ENCODE measurements around the gene FKBP5. TPM values are rescaled to one million over a fixed set of nuclear protein-coding genes. Genes with fewer than 3 reads are reported as not detected.
A peak's percentile ranks its signal among the peaks of the same experiment; 100 is the strongest.
"Not testable (repeated sequence)": the region's sequence is repeated elsewhere in the genome, so short reads cannot be mapped to it uniquely, and the experiment has no call there.

The FKBP5 gene
- 9.4 TPM for polyA plus RNA-seq
- long read RNA-seq, donor 1 = 0 reads
- long read RNA-seq, donor 2, partial matches to known transcripts = 0 of 4 reads
- long read RNA-seq, donor 2, other reads (novel, unspliced or antisense) = 0 of 4 reads
- long read RNA-seq, donor 3, partial matches to known transcripts = 0 of 2 reads
- long read RNA-seq, donor 3, other reads (novel, unspliced or antisense) = 0 of 2 reads
- long read RNA-seq, donor 4 = 0 reads
- long read RNA-seq, donor 5, partial matches to known transcripts = 0 of 4 reads
- long read RNA-seq, donor 5, other reads (novel, unspliced or antisense) = 0 of 4 reads
- long read RNA-seq, donor 6, partial matches to known transcripts = 0 of 1 reads
- long read RNA-seq, donor 6, other reads (novel, unspliced or antisense) = 0 of 1 reads
- long read RNA-seq, donor 7, partial matches to known transcripts = 0 of 1 reads
- long read RNA-seq, donor 7, other reads (novel, unspliced or antisense) = 0 of 1 reads
- long read RNA-seq, donor 8, partial matches to known transcripts = 0 of 1 reads
- long read RNA-seq, donor 8, other reads (novel, unspliced or antisense) = 0 of 1 reads
- long read RNA-seq, donor 9, partial matches to known transcripts = 0 of 1 reads
- long read RNA-seq, donor 9, other reads (novel, unspliced or antisense) = 0 of 1 reads
- long read RNA-seq, donor 10, partial matches to known transcripts = 0 of 2 reads
- long read RNA-seq, donor 10, other reads (novel, unspliced or antisense) = 0 of 2 reads
- long read RNA-seq, donor 11, partial matches to known transcripts = 0 of 1 reads
- long read RNA-seq, donor 11, other reads (novel, unspliced or antisense) = 0 of 1 reads

- H3K9me3 ChIP-seq (ENCODE audit: control insufficient read depth, low read depth, low read length) = no peaks in the 10 kb centered on the region
- H3K27me3 ChIP-seq (ENCODE audit: control insufficient read depth, insufficient read depth, low read length) = no peaks in the 10 kb centered on the region
- H3K4me1 ChIP-seq (ENCODE audit: control insufficient read depth, insufficient read depth, low read length) = no peaks in the 10 kb centered on the region
- H3K4me3 ChIP-seq (ENCODE audit: low read length) = peak within 1 kb of the TSS; percentile 42
- no peaks in the 10 kb centered on the region for H3K36me3 ChIP-seq (ENCODE audit: control insufficient read depth, insufficient read depth, low read length)
- peak within 1 kb of the TSS; percentile 0 for H3K27ac ChIP-seq (ENCODE audit: low read length)
- peak; percentile 70 to 89 for DNase-seq
- WGBS (ENCODE audit: insufficient coverage, low lambda C conversion rate) = no CpG with 5 or more reads among the region's 80 CpGs
Measured at GRCh38 chr6:35688605-35689322, at the start of gene FKBP5. Gene FKBP5 (minus strand): TSS chr6:35688915. CDS start chr6:35642824, 46,091 bp downstream.

GRCh38 chr6:35737413-35738211, 48.9 kb upstream of the FKBP5 start:
- Histone ChIP-seq H3K27ac (ENCODE audit: low read length) (no peak overlapping the region), H3K36me3 (ENCODE audit: control insufficient read depth, insufficient read depth, low read length) (no peaks in the 10 kb centered on the region), H3K9me3 (ENCODE audit: control insufficient read depth, low read depth, low read length) (no peaks in the 10 kb centered on the region), H3K4me3 (ENCODE audit: low read length) (no peak overlapping the region), H3K27me3 (ENCODE audit: control insufficient read depth, insufficient read depth, low read length) (no peaks in the 10 kb centered on the region), H3K4me1 (ENCODE audit: control insufficient read depth, insufficient read depth, low read length) (peaks cover 21% of the 10 kb centered on the region)
- WGBS (ENCODE audit: insufficient coverage, low lambda C conversion rate) = no CpG with 5 or more reads among the region's 16 CpGs
- DNase-seq = peak; percentile 57 to 70

GRCh38 chr6:35736982-35737412, 48.3 kb upstream of the FKBP5 start, which contains the start of gene ARMC12:
Gene ARMC12 (plus strand): TSS chr6:35737032. CDS start chr6:35737109, 77 bp downstream.
- Histone ChIP-seq H3K9me3 (ENCODE audit: control insufficient read depth, low read depth, low read length) (no peaks in the 10 kb centered on the region), H3K27ac (ENCODE audit: low read length) (no peak within 1 kb of the TSS), H3K4me3 (ENCODE audit: low read length) (no peak within 1 kb of the TSS), H3K4me1 (ENCODE audit: control insufficient read depth, insufficient read depth, low read length) (peaks cover 27% of the 10 kb centered on the region), H3K36me3 (ENCODE audit: control insufficient read depth, insufficient read depth, low read length) (no peaks in the 10 kb centered on the region), H3K27me3 (ENCODE audit: control insufficient read depth, insufficient read depth, low read length) (no peaks in the 10 kb centered on the region)
- no peak for DNase-seq
- no CpG with 5 or more reads among the region's 10 CpGs for WGBS (ENCODE audit: insufficient coverage, low lambda C conversion rate)

- no peak overlapping the region for H3K4me3 ChIP-seq (ENCODE audit: low read length)
- no peak overlapping the region for H3K27ac ChIP-seq (ENCODE audit: low read length)
- peaks cover 27% of the 10 kb centered on the region for H3K4me1 ChIP-seq (ENCODE audit: control insufficient read depth, insufficient read depth, low read length)
- no peaks in the 10 kb centered on the region for H3K27me3 ChIP-seq (ENCODE audit: control insufficient read depth, insufficient read depth, low read length)
- no peaks in the 10 kb centered on the region for H3K36me3 ChIP-seq (ENCODE audit: control insufficient read depth, insufficient read depth, low read length)
- no peaks in the 10 kb centered on the region for H3K9me3 ChIP-seq (ENCODE audit: control insufficient read depth, low read depth, low read length)
- peak in 1 of 2 donors; percentile 59 for DNase-seq
- no CpG with 5 or more reads among the region's 8 CpGs for WGBS (ENCODE audit: insufficient coverage, low lambda C conversion rate)
Measured at GRCh38 chr6:35736253-35736894, 47.7 kb upstream of the FKBP5 start.

GRCh38 chr6:35735452-35735851, 46.7 kb upstream of the FKBP5 start:
- no CpG with 5 or more reads among the region's 3 CpGs for WGBS (ENCODE audit: insufficient coverage, low lambda C conversion rate)
- Histone ChIP-seq H3K36me3 (ENCODE audit: control insufficient read depth, insufficient read depth, low read length) (no peaks in the 10 kb centered on the region), H3K9me3 (ENCODE audit: control insufficient read depth, low read depth, low read length) (no peaks in the 10 kb centered on the region), H3K27me3 (ENCODE audit: control insufficient read depth, insufficient read depth, low read length) (no peaks in the 10 kb centered on the region), H3K4me3 (ENCODE audit: low read length) (no peak overlapping the region), H3K27ac (ENCODE audit: low read length) (no peak overlapping the region), H3K4me1 (ENCODE audit: control insufficient read depth, insufficient read depth, low read length) (peaks cover 28% of the 10 kb centered on the region)
- DNase-seq = no peak

GRCh38 chr6:35734319-35734718, 45.6 kb upstream of the FKBP5 start:
- H3K27me3 ChIP-seq (ENCODE audit: control insufficient read depth, insufficient read depth, low read length); H3K36me3 ChIP-seq (ENCODE audit: control insufficient read depth, insufficient read depth, low read length); H3K4me3 ChIP-seq (ENCODE audit: low read length); DNase-seq; H3K27ac ChIP-seq (ENCODE audit: low read length); H3K9me3 ChIP-seq (ENCODE audit: control insufficient read depth, low read depth, low read length): not testable (repeated sequence)
- 100% methylated on average over 1 of the region's 12 CpGs for WGBS (ENCODE audit: insufficient coverage, low lambda C conversion rate)
- H3K4me1 ChIP-seq (ENCODE audit: control insufficient read depth, insufficient read depth, low read length) = peaks cover 24% of the 10 kb centered on the region

- H3K4me1 ChIP-seq (ENCODE audit: control insufficient read depth, insufficient read depth, low read length) = peaks cover 30% of the 10 kb centered on the region
- WGBS (ENCODE audit: insufficient coverage, low lambda C conversion rate) = 90% methylated on average over 2 of the region's 8 CpGs
- DNase-seq = no peak
- no peaks in the 10 kb centered on the region for H3K9me3 ChIP-seq (ENCODE audit: control insufficient read depth, low read depth, low read length)
- no peak overlapping the region for H3K4me3 ChIP-seq (ENCODE audit: low read length)
- no peaks in the 10 kb centered on the region for H3K36me3 ChIP-seq (ENCODE audit: control insufficient read depth, insufficient read depth, low read length)
- no peaks in the 10 kb centered on the region for H3K27me3 ChIP-seq (ENCODE audit: control insufficient read depth, insufficient read depth, low read length)
- H3K27ac ChIP-seq (ENCODE audit: low read length) = no peak overlapping the region
Measured at GRCh38 chr6:35733633-35734032, 44.9 kb upstream of the FKBP5 start.

GRCh38 chr6:35731736-35732532, 43.2 kb upstream of the FKBP5 start:
- no peaks in the 10 kb centered on the region for H3K9me3 ChIP-seq (ENCODE audit: control insufficient read depth, low read depth, low read length)
- DNase-seq = peak; percentile 82 to 89
- peaks cover 42% of the 10 kb centered on the region for H3K4me1 ChIP-seq (ENCODE audit: control insufficient read depth, insufficient read depth, low read length)
- H3K27me3 ChIP-seq (ENCODE audit: control insufficient read depth, insufficient read depth, low read length) = no peaks in the 10 kb centered on the region
- WGBS (ENCODE audit: insufficient coverage, low lambda C conversion rate) = no CpG with 5 or more reads among the region's 61 CpGs
- H3K27ac ChIP-seq (ENCODE audit: low read length) = peak overlapping the region; percentile 81
- H3K4me3 ChIP-seq (ENCODE audit: low read length) = peak overlapping the region; percentile 68
- H3K36me3 ChIP-seq (ENCODE audit: control insufficient read depth, insufficient read depth, low read length) = no peaks in the 10 kb centered on the region

GRCh38 chr6:35731414-35731735, 42.7 kb upstream of the FKBP5 start:
- peaks cover 47% of the 10 kb centered on the region for H3K4me1 ChIP-seq (ENCODE audit: control insufficient read depth, insufficient read depth, low read length)
- peak; percentile 77 to 82 for DNase-seq
- H3K36me3 ChIP-seq (ENCODE audit: control insufficient read depth, insufficient read depth, low read length) = no peaks in the 10 kb centered on the region
- peak overlapping the region; percentile 81 for H3K27ac ChIP-seq (ENCODE audit: low read length)
- peak overlapping the region; percentile 68 for H3K4me3 ChIP-seq (ENCODE audit: low read length)
- WGBS (ENCODE audit: insufficient coverage, low lambda C conversion rate) = no CpG with 5 or more reads among the region's 23 CpGs
- no peaks in the 10 kb centered on the region for H3K27me3 ChIP-seq (ENCODE audit: control insufficient read depth, insufficient read depth, low read length)
- H3K9me3 ChIP-seq (ENCODE audit: control insufficient read depth, low read depth, low read length) = no peaks in the 10 kb centered on the region
